GM18505 (cell line): ENCODE results near the gene HOXD12.

Experiments
- ATAC-seq: cut with Tn5 transposase; IDR thresholded peaks from one replicate; pipeline ENCODE4 v1.9.1; 2021; ENCODE audit not compliant: unreplicated experiment
- POLR2A ChIP-seq: IDR thresholded peaks from 4 replicates; pipeline ENCODE4 v1.6.1; 2011; ENCODE audit warnings: borderline replicate concordance; ENCODE audit not compliant: insufficient read depth, insufficient read length; ENCODE audit errors: extremely low read depth

The HOXD12 gene

GRCh38 chr2:176093145-176093897, 6.3 kb upstream of the HOXD12 start:
- ATAC-seq = no peak
- no peak for TF ChIP-seq POLR2A

- no peak for TF ChIP-seq POLR2A
- no peak for ATAC-seq
These were observed 5.7 kb upstream of the HOXD12 start for GRCh38 chr2:176093898-176094249.

- TF ChIP-seq POLR2A = no peak
- ATAC-seq = no peak
These were observed 5.2 kb upstream of the HOXD12 start for GRCh38 chr2:176094349-176094748.

GRCh38 chr2:176095421-176095820, 4.2 kb upstream of the HOXD12 start:
- ATAC-seq = no peak
- no peak for TF ChIP-seq POLR2A

- ATAC-seq = no peak
- TF ChIP-seq POLR2A = no peak
These were observed 3.2 kb upstream of the HOXD12 start for GRCh38 chr2:176096243-176096985.

- ATAC-seq = peak; percentile 73
- TF ChIP-seq POLR2A = no peak
These were observed 2.4 kb upstream of the HOXD12 start for GRCh38 chr2:176096986-176097819.

GRCh38 chr2:176097820-176098365, 1.7 kb upstream of the HOXD12 start:
- no peak for ATAC-seq
- no peak for TF ChIP-seq POLR2A

- ATAC-seq = no peak
- no peak for TF ChIP-seq POLR2A
These were observed 1.0 kb upstream of the HOXD12 start for GRCh38 chr2:176098366-176099158.

GRCh38 chr2:176099159-176099727, 352 bp upstream of the HOXD12 start:
- TF ChIP-seq POLR2A = no peak
- ATAC-seq = no peak

GRCh38 chr2:176100547-176101140, 1.0 kb downstream of the HOXD12 start:
- no peak for ATAC-seq
- TF ChIP-seq POLR2A = no peak

- no peak for TF ChIP-seq POLR2A
- ATAC-seq = no peak
These were observed 1.7 kb downstream of the HOXD12 start for GRCh38 chr2:176101216-176101830.

GRCh38 chr2:176101842-176102241, 2.2 kb downstream of the HOXD12 start:
- TF ChIP-seq POLR2A = no peak
- ATAC-seq = no peak

GRCh38 chr2:176102309-176102866, 2.8 kb downstream of the HOXD12 start:
- TF ChIP-seq POLR2A = no peak
- no peak for ATAC-seq
